ENCODE measurements around the gene PRMT2.

DNA sequence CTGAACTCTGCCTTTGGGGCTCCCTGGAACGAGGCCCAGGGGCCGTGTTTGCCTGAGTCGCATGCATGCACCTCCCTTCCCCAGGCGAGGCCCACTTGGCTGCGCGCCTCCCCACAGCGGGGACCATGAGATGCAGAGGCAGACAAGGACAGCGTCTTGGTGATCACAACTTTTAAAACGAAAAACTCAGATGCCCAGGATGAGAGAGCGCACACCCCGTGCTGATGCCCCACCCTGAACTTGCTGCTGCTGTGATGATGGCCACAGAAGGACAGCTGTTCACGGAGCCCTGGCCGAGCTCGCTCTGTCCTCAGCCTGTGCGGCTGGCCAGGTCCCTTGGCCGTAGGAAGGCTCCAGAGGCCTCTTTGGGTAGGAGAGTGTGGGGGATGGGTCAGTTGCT is 11.4 kb upstream of the PRMT2 start:
- TF ChIP-seq CTCF (conservative IDR thresholded peaks at IDR 0.05) (no peak), EZH2 (IDR thresholded peaks at IDR 0.05; ENCODE audit: low read depth) (no peak)
